ENCODE results near the gene NEGR1.
A peak's percentile ranks its signal among the peaks of the same experiment; 100 is the strongest.
"Not testable (repeated sequence)": the region's sequence is repeated elsewhere in the genome, so short reads cannot be mapped to it uniquely, and the experiment has no call there.

Gene NEGR1

DNA sequence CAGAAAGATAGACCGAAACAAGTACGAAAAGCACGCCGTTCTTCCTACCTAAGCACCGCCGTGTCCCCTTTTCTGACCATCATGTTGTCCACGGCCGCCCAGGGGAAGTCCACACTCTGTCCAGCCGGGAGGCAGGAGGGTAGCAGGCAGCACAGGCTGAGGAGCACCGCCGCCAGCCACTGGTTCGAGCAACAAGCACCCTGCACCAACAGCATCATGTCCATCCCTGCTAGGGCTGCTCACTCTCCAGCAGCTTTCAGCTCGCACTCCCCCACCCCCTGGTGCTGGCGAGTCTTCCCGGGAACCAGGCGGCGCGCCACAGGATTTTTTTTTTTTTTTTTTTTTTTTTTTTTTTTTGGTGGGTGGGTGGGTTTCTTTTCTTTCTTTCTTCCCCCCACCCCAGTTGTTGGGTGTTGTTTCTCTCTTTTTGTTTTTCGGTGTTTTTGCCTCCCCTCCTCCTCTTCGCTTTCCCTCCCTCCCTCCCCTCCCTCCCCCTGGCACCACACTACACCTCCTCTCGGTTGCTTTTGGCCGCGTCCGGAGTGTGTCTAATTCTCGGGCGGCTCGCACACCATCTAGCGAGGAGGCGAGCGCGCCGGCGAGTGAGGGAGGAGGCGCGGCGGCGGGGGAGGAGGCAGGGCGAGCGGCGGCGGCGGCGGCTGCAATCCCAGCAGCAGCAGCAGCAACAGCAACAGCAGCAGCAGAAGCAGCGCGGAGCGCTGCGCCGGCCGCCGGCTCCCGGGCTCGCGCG, at the start of gene NEGR1:
Gene NEGR1 (minus strand): TSS at position 269 of the 751 bp plus-strand sequence.
- DNase-seq, result peak; percentile 20

DNA sequence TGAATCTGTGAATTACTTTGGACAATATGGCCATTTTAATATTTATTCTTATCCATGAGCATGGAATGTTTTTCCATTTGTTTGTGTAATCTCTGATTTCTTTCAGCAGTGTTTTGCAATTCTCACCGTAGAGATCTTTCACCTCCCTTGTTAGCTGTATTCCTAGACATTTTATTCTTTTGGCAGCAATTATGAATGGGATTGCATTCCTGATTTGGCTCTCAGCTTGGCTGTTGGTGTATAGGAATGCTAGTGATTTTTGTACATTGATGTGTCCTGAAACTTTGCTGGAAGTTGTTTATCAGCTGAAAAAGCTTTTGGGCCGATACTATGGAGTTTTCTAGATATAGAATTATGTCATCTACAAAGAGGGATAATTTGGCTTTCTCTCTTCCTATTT, 44.2 kb upstream of the NEGR1 start:
- DNase-seq, result no peak

DNA sequence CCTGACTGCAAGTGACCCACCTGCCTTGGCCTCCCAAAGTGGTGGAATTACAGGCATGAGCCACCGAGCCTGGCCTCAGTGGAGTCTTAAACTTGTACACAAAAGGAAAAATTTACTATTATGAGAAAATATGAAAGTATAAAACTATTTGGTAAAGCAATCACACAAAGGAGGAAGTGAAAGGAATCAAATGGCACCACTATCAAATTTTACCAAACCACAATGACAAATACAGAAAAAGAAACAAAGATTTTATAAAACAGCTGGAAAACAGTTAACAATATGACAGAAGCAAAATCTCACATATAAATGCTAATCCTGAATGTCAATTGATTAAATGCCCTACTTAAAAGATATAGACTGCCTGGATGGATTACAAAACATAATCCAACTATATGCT, 42.1 kb upstream of the NEGR1 start:
- DNase-seq, result no peak

DNA sequence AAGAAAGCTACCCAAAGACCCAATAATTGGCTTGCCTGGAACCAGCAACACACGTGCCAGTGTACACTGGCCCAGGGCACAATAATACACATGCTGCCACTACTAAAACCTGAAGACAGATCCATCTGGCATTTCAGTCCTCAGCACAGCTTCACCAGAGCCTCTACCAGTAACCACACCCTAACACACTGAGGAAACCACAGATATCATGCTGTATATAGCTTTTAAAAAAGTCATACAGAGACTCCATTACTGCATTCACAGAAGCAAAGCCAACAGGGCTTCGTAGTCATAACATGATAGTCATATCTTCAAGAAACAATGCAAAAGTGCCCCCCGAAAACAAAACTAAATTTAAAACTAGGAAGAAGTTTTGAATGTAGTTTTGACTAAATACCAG, 40.6 kb upstream of the NEGR1 start:
- no peak for DNase-seq

DNA sequence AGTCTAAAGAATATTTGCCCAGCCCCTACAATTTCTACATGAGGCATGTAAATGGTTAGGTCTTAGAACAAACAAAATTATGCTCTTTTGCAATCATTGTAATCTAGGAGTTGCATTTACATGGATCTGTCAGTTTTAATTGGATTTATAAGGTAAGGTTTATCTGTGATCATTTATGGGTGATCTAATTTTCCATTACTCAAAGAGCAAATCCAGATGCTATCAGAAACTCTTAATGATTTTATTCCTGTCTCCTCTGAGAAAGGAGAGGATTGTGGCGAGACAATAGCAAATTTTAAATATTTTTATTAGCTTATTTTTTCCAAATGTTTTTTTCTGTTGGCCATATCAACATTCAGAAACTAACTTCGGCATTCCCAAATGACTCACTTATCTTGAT, 14.2 kb upstream of the NEGR1 start:
- no peak for DNase-seq

DNA sequence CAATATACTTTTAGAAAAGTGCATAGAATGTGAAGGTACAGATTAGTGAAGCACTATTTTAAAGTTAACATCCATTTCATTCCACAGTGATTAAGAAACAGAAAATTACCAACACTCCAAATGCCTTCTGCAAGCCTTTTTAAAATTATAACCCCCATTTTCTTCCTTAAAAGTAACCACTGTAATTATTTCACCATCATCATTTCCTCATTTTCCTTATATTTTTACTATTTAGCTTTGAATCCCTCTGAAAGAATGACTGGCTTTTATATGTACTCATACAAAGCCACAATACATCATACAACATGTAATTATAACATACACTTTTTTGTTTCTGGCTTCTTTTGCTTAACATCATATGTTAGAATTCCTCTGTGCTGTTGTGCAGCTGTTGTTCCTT, 6.5 kb upstream of the NEGR1 start:
- no peak for DNase-seq

DNA sequence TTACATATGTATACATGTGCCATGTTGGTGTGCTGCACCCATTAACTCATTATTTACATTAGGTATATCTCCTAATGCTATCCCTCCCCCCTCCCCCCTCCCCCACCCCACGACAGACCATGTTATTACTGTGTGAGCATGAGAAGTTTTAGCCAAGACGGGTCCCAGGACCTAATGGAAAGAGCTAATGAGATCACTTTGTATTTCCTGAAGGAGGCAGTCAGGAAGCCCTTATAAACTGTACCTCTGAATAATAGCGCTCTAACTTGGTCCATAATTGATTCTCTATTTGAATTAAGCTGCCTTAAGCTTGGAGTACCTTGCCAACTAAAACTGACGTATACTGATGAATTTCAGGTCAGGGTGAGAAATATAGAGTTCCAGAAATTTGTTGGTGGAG, 4.1 kb upstream of the NEGR1 start:
- DNase-seq, result no peak

DNA sequence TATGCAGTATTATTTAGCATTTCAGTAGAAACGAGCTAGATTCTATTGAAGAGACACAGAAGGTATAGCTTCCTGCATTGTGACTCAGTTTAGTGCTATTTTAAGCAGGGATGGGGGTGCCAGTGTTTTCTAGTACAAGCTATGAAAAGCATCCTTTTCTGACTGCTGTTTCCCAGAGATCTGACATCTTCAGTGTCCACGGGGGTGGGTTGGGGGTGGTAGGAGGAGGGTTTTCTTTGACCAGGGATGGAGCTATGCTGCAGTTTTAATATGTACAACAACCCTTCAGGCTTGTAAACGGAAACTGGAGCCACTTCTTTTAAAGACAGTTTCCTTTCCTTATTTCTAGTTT, 2.7 kb upstream of the NEGR1 start:
- no peak for DNase-seq

DNA sequence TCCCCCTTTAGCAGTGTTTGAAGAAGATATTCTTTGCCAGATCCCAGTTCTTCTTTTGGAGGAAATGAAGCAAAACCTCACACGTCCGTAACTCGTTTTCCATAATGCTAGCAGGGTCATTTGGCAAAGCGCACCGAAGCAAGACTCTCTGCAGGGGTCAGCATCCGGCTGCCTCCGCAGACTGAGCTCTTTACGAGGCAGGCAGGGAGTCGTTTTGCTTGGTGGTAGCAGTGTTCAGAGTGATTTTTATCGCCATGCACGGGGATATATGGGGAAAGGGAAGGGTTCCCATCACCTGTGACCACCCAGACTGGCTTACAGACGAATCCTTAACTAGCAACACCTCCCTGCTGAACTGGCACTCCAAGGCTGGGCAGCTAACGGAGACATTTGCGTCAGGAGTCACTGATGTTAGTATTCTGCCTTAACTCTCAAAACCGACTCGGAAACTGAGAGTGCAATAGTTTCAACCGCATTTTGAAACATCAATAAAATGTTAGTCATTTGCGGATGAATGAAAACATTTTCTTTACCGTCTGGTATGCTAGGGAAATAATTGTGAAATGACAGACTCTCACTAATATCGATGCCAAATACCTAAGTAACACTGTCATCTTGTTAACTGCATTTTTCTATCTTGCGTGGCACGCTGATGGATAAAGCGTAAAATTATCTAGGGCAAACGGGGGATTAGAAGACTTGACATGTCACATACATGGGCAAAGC, 2.2 kb upstream of the NEGR1 start:
- no peak for DNase-seq

DNA sequence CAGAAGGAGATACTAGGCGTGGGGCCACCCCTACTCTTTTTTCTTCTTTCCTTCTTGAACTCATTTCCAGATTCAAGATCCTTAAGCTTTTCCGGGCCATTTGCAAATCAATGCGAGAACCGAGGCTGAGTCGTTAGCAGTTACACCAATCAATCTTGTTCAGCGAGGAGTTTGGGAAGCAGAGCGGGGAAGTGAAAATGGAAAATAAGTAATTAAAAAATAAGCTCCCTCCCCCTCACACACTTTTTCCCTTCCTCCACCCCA, 1.7 kb upstream of the NEGR1 start:
- no peak for DNase-seq

DNA sequence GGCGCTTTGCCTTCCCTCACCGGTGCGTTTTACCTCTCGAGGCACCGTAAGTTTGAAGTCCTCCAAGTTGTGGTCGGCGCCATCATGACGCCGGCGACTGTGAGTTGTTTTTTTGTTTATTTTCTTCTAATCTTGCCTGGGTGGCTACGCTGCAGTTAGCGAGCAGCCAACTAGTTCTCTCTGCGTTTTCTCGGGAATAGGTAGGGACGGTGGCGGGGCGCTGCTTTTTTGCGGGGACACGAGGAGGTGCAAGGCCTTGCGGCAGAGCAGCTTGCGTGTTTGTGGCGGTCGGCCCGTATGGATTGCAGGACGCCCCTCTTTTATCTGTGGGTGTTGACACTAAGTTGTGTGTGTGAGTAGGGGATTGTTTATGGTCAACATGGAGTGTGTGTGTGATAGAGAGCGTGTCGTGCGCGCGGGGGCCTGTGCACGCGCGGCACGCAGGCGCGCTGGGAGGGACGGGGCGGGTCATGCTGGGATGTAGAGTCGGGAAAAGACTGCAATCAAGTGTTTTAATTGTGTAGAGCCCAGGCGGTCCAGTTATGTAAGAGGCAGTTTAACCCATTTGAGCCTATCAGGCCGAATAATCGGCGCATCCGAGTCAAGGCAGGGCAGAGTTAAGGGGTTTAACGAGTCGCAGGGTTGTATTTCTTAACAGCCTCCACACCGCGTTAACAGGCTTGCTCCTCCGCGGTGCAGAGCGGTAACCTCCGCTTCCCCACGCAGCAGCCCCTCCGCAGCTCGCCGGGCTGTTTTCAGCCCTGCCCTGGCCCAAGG, 1.2 kb upstream of the NEGR1 start:
- DNase-seq, result no peak

DNA sequence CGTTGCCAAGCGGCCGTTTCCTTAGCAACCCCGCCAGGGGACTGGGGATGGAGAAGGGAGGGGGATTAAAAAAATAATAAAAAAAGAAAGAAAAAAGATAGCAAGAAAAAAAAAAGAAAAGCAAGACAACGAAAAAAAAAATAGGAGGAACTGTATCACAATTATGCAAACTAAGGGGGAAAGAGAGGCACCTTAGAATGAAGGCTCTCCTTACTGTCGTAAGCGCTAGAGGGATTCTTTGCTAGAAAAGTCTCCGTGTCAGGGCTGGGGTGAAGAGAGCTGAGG, 625 bp upstream of the NEGR1 start:
- no peak for DNase-seq

DNA sequence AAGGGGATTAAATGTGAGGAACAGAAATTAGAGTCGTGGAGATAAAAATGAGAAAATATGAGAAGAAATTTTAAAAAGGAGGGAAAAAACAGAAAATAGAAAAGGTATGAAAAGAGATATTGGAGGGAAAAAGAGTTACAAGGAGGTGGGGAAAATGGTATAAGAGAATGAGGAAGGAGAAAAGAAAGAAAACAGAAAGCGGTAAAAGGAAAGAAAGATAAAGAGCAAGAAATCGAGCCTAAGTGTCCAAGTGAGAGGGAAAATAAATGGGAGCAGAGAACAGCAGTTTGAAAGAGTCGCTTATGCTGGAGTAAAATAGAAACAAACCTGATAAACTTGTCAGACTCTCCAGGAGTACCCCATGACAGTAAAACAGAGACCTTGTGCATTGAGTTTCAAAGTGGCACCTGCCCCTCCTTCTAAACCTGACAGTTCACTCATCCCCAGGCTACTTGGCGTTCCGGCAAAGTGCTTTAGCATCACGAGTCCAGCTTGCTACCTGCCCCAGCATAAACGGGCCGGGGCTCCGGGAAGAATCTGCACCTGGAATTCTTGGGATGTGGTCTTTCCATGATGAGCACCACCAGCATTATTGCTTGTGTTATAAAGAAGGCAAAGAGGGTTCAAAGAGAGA, 585 bp downstream of the NEGR1 start:
- DNase-seq, result no peak

DNA sequence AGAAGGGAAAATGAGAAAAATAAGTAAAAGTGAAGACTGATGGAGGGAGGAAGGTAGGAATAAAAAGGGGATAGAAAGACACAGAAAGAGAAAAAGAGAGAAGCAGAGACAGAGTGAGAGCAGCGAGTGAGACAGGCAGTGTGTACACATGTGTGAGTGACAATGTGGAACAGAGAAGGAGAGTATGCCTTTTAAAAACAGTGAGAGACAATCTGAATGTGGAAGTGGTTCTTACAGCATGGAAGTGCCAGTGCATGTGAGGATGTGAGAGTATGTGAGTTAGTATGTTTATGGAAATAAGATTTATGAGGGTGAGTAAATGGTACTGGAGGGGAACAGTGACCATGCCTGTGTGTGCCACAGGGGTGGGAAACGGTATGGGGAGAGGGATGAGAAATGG, 1.2 kb downstream of the NEGR1 start:
- no peak for DNase-seq

DNA sequence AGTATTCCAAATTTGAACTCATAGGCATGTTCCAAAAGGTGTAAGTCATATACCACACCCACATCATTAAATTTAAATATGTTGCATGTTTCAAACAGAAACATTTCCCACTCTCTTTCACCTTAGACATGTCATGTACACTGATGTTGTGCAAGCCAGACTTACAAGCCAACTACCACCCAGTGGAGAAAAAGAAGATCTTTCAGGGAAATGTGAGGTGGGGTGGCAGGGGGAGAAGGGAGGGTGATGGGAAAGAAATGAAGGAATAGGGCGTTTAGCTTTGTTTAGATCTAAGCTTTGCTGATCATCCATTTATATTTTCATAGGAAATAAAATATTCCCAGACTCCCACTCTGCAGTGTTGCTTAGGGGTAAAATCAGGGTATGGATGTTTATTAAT, 1.6 kb downstream of the NEGR1 start:
- no peak for DNase-seq

DNA sequence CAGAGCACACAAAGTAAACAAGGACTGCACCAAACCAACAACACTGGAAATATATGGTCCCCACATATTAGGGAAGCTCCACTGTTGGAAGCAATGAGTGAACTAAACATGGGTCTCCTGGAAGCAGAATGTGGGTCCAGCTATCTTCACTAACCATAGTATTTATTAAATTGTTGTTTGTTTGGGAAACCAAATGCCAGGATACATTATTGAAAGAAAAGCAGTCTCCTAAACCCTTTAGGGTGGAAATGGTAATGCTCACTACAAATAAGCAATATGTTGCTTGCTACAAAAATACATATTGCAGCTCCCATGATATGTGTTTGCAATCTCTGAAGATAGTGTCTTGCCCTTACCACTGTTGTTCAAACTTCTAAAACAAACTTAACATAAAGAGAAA, 2.2 kb downstream of the NEGR1 start:
- DNase-seq, result no peak

DNA sequence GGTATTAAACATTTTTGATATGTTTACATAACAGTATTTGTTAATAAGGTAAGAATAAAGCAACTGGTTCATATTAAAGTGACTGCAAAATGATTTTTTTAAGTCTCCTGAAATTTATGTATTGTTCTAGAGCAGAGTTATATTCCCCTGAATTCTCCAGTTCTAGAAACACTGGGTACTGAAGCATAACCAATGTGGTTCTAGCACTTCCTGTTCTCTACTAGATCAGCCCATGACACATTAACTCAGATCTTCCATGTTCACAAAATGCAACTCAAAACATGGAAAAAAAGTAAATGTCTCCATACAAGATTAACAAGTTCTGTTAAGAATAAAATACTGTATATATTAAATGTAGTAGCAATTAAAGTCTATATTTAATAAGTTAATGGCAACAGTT, 3.9 kb downstream of the NEGR1 start:
- no peak for DNase-seq

DNA sequence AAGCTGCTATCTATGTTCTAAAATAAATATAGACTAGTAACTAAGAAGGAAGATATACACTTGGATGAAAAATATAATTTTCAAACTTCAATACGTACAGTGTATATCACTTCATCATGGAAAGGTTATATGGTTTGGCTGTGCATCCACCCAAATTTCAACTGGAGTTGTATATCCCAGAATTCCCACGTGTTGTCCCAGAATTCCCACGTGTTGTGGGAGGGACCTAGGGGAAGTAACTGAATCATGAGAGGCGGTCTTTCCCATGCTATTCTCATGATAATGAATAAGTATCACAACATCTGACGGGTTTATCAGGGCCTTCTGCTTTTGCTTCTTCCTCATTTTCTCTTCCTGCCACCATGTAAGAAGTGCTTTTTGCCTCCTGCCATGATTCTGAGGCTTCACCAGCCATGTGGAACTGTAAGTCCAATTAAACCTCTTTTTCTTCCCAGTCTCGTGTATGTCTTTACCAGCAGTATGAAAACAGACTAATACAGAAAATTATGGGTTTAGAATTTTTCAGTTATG, 10.7 kb downstream of the NEGR1 start:
- DNase-seq, result no peak

DNA sequence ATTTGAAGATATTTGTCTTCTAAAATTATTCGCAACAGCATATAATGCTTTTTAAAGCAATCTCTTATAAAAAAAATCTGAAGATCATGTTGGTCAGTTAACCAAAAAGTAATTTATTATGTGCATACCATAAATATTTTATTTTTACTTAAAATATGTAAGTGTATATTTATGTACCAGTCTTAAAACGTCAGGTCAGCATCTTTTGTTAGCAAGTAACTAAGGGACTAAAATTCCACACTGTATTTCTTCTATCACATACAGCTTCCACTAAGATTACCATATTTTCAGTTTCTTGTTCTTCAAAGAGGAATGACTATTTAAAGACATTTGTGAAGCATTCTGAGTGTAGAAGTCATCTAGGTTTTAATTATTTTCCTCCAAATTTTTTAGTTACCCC, 19.6 kb downstream of the NEGR1 start:
- no peak for DNase-seq

DNA sequence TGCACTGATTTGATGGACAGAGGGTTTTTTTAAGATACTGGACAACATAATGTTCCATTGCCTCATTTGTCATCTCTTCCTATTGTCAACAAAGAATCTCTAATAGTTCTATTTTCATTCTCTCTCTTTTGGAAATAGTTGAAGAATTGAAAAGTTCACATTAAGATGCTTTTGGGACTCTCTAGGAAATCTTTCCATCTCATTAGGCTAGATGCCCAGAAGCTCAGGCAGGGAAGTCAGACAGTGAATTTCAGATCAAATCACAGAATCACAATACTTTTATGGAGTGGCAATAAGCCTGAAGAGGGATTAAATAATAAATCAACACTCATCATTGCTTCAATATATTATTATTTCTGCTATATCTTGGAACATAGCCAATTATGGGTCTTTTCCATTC, 29.2 kb downstream of the NEGR1 start:
- no peak for DNase-seq

DNA sequence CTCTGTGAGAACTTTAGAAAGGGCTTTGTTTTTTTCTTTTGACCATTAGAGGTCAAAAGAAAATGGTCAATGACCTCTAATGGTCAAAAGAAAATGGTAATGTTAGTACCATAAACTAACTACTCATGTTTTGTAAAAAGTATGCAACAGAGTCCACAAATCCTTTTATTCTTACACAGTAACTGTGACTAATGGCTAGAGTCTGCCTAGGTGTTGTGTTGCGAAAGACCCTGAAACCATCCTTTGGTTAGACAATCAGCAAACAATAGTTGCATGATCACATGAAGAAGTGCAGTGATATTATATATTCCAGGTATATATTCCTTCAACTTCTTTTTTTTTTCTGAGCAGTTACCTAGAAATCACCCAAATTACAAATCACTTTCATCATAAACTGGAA, 40.9 kb downstream of the NEGR1 start:
- no peak for DNase-seq

DNA sequence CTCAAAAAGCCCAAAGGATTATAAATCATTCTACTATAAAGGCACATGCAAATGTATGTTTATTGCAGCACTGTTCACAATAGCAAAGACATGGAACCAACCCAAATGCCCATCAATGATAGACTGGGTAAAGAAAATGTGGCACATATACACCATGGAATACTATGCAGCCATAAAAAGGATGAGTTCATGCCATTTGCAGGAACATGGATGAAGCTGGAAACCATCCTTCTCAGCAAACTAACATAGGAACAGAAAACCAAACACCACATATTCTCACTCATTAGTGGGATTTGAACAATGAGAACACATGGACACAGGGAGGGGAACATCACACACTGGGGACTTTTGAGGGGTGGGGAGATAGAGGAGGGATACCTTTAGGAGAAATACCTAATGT, 46.4 kb downstream of the NEGR1 start:
- DNase-seq, result not testable (repeated sequence)

DNA sequence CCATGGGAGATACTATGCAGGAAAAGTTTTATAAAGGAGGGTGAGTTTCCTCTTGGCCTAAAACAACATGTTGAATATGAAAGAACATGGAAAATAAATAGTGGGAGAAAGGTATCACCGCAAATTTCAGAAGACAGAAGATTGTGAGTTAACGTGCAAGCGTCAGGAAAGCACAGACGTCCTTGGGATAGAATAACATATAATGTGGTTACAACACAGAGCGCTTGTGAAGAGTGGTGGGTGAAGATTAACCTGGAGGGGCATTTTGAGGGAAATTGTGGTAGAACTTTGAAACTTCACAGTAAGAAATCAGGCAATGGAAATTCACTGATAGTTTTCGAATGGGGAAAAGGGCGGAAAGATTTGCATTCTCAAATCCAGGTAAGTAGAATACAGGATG, 47.3 kb downstream of the NEGR1 start:
- DNase-seq, result no peak

DNA sequence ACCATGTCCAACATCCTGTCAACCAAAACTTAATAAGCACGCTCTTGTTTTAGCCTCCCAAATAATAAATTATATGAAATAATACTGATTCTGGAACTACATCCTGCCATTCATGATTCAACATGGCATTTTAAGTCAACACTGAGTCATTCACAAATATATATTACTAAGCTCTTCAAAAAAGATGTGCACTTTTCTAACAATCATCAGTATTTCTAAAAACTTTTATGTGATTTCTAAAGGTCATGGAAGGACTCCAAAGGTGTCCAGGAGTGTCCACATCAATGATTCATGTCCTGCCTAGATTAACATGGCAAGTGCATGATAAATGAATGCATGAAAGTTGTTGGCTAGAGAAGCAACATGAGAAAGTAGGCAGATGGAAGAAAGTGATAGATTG, 51.6 kb downstream of the NEGR1 start:
- DNase-seq, result no peak
